ENCODE measurements around the gene LOXHD1.

LOXHD1 gene

GRCh38 chr18:46439037-46439436 is 218.0 kb downstream of the LOXHD1 start:
- DNase-seq: no peak

GRCh38 chr18:46437061-46437460 is 220.0 kb downstream of the LOXHD1 start:
- DNase-seq: no peak

GRCh38 chr18:46436621-46437020 is 220.4 kb downstream of the LOXHD1 start:
- DNase-seq: no peak

GRCh38 chr18:46435031-46435430 is 222.0 kb downstream of the LOXHD1 start:
- DNase-seq: no peak

DNA sequence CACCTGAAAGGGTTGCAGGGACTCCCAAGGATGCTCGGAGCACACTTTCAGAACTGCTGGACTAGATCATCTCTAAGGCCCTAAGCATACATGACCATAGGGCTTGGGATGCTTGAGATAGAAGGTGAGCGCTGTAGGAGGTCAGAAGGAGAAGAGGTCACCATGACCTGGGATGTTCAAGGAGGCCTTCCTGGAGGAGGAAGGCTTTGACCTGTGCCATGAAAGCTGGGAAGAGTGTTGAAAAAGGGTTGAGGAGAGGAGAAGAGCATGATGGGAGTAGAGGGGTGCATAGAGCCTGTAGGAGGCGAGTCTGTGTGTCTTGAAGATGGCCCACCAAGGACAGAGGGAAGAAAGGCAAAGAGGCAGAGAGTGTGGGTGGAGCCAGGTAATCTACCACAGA is 222.4 kb downstream of the LOXHD1 start:
- no peak for DNase-seq

GRCh38 chr18:46433121-46433826 is 223.7 kb downstream of the LOXHD1 start:
- no peak for DNase-seq

- DNase-seq: no peak
These were observed 225.4 kb downstream of the LOXHD1 start for GRCh38 chr18:46431522-46432171.

GRCh38 chr18:46429649-46430224 is 227.3 kb downstream of the LOXHD1 start:
- DNase-seq: no peak

GRCh38 chr18:46429130-46429529 is 227.9 kb downstream of the LOXHD1 start:
- DNase-seq: no peak

GRCh38 chr18:46428368-46428767 is 228.7 kb downstream of the LOXHD1 start:
- no peak for DNase-seq

- DNase-seq: no peak
These were observed 229.6 kb downstream of the LOXHD1 start for GRCh38 chr18:46427216-46427995.

All from activated CD4-positive, alpha-beta T cell treated with anti-CD3 and anti-CD28 coated beads, Interleukin-2, Interleukin-6, amounts not matched to agents 100 ng/mL and 50 ng/mL, durations not matched to agents 16 hours and 8 hours (primary cell).